ENCODE measurements around the gene TMEM72. TPM values are rescaled to one million over a fixed set of nuclear protein-coding genes. Genes with fewer than 3 reads are reported as not detected.

Gene TMEM72
- total and polyA plus RNA-seq, 2 donors (not counting 3 experiments of a cell fraction or from before 2014, with no cell fraction given): not detected

DNA sequence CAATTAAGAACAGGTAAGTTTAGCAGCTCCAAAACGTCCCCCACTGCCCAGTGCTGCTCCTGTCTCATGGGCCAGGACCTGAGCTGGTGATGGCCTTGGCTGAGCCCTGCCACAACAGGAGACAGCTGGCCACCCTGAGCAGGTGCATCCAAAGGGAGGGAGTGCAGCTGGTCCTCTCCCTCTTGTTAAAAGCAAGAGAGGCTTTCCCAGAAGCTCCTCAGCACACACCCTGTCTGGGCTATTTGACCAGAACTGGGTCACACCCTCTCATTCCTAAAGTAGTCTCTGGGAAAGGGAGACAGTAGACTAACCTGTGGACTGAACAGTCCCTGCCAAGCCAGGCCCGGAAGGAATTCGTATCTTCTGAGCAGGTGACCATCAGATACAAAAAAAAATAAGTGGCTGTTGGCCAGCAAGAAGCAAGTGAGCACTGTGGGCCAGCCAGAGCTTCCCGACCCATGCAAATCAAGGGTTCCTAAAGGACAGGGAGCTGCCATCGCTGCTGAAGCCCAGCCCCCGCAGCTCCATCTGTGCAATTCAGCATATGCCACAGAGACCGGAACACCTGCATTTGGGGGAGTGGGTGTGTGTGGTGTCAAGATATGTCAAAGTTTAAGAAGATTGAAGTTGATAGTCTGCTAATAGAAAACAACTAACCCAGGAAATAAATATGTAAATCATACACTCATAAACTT, 2.1 kb upstream of the TMEM72 start:
- no peaks in the 10 kb centered on the region for H3K9me3 ChIP-seq (replicated peaks; ENCODE audit: control insufficient read depth, insufficient read depth, low read length)
- no TSS peak for BruUV-seq (replicated peaks)
- intact Hi-C loops (cut with micrococcal nuclease) (no loop called here), dilution Hi-C loops (cut with MboI; ENCODE audit: extremely low pct_ligation_motif_present, low sequenced_read_pairs) (no loop called here)
- H3K4me1 ChIP-seq (ENCODE audit: control insufficient read depth, extremely low read depth, insufficient read depth, low read length): no peaks in the 10 kb centered on the region
- no peaks in the 10 kb centered on the region for H3K79me2 ChIP-seq (ENCODE audit: control insufficient read depth, insufficient read depth, low read length)
- H3K4me2 ChIP-seq (ENCODE audit: insufficient read depth, low read length): no peak overlapping the region
- FAIRE-seq (no peak), DNase-seq (ENCODE audit: low read depth, low spot score) (no peak)
- no peak overlapping the region for H3K27ac ChIP-seq (ENCODE audit: insufficient read depth, low read depth, low read length)
- CTCF ChIA-PET: no interaction called here
- no peak overlapping the region for H3K9ac ChIP-seq (replicated peaks; ENCODE audit: extremely low read depth, insufficient read depth, low read length)
- no peaks in the 10 kb centered on the region for H4K20me1 ChIP-seq (replicated peaks; ENCODE audit: control insufficient read depth, extremely low read depth, insufficient read depth, low read length)
- TF ChIP-seq GATA2 (IDR thresholded peaks at IDR 0.05; ENCODE audit: insufficient read depth, insufficient read length, low read depth, low read length) (no peak), MYC (IDR thresholded peaks at IDR 0.05; ENCODE audit: low read depth, low read length) (no peak), POLR2AphosphoS5 (IDR thresholded peaks at IDR 0.05; ENCODE audit: insufficient read depth, low read depth, low read length) (no peak)
- TF ChIP-seq, protein P1, sequence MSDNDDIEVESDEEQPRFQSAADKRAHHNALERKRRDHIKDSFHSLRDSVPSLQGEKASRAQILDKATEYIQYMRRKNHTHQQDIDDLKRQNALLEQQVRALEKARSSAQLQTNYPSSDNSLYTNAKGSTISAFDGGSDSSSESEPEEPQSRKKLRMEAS (IDR thresholded peaks at IDR 0.05; ENCODE audit: insufficient read depth, insufficient read length): no peak
- peaks cover 0 to 2% of the 10 kb centered on the region in 2 experiments for H3K27me3 ChIP-seq (ENCODE audit: control insufficient read depth in 2 of 2, insufficient read depth in 2 of 2, low read length in 2 of 2)
- no peaks in the 10 kb centered on the region for H3K36me3 ChIP-seq (ENCODE audit: control insufficient read depth in 2 of 2, extremely low read depth in 1 of 2, insufficient read depth in 2 of 2, low read length in 2 of 2)
- no peaks in the 10 kb centered on the region for H3K9me1 ChIP-seq (replicated peaks; ENCODE audit: control insufficient read depth, extremely low read depth, insufficient read depth, low read length)
- no peak overlapping the region for H2AFZ ChIP-seq (ENCODE audit: low read depth, low read length)
- POLR2A ChIA-PET: no interaction called here
- H3K4me3 ChIP-seq (replicated peaks in 1 of 3; ENCODE audit: insufficient read depth in 1 of 3, low read depth in 1 of 3, low read length in 3 of 3): no peak overlapping the region

DNA sequence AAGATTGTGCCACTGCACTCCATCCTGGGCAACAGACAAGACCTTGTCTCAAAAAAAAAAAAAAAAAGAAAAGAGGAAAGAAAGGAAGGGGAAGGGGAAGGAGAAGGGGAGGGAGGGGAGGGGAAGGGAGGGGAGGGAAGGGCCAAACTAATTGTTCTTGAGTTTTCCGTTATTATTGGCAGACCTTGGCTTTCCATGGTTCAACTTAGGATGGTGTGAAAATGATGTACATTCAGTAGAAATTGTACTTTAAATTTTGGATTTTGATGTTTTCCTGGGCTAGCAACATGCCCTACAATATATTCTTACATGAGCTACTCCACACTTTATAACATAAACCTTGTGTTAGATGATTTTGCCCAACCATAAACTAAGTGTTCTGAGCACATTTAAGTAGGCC, 1.2 kb upstream of the TMEM72 start:
- H3K4me3 ChIP-seq (replicated peaks in 1 of 3; ENCODE audit: insufficient read depth in 1 of 3, low read depth in 1 of 3, low read length in 3 of 3): no peak overlapping the region
- no peak overlapping the region for H3K27ac ChIP-seq (ENCODE audit: insufficient read depth, low read depth, low read length)
- FAIRE-seq: no peak
- BruUV-seq (replicated peaks): no TSS peak
- H3K79me2 ChIP-seq (ENCODE audit: control insufficient read depth, insufficient read depth, low read length): no peaks in the 10 kb centered on the region
- POLR2A ChIA-PET: no interaction called here
- no peak overlapping the region for H3K4me2 ChIP-seq (ENCODE audit: insufficient read depth, low read length)
- H4K20me1 ChIP-seq (replicated peaks; ENCODE audit: control insufficient read depth, extremely low read depth, insufficient read depth, low read length): no peaks in the 10 kb centered on the region
- no peaks in the 10 kb centered on the region for H3K4me1 ChIP-seq (ENCODE audit: control insufficient read depth, extremely low read depth, insufficient read depth, low read length)
- no peak for DNase-seq (ENCODE audit: low read depth, low spot score)
- dilution Hi-C loops (cut with MboI; ENCODE audit: extremely low pct_ligation_motif_present, low sequenced_read_pairs): no loop called here
- no peaks in the 10 kb centered on the region for H3K36me3 ChIP-seq (ENCODE audit: control insufficient read depth in 2 of 2, extremely low read depth in 1 of 2, insufficient read depth in 2 of 2, low read length in 2 of 2)
- TF ChIP-seq, protein P2, sequence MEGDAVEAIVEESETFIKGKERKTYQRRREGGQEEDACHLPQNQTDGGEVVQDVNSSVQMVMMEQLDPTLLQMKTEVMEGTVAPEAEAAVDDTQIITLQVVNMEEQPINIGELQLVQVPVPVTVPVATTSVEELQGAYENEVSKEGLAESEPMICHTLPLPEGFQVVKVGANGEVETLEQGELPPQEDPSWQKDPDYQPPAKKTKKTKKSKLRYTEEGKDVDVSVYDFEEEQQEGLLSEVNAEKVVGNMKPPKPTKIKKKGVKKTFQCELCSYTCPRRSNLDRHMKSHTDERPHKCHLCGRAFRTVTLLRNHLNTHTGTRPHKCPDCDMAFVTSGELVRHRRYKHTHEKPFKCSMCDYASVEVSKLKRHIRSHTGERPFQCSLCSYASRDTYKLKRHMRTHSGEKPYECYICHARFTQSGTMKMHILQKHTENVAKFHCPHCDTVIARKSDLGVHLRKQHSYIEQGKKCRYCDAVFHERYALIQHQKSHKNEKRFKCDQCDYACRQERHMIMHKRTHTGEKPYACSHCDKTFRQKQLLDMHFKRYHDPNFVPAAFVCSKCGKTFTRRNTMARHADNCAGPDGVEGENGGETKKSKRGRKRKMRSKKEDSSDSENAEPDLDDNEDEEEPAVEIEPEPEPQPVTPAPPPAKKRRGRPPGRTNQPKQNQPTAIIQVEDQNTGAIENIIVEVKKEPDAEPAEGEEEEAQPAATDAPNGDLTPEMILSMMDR (IDR thresholded peaks at IDR 0.05; ENCODE audit: extremely low read depth in 1 of 2, insufficient read depth in 1 of 2, low read depth in 1 of 2, low read length in 2 of 2): no peak
- TF ChIP-seq, protein P1 (IDR thresholded peaks at IDR 0.05; ENCODE audit: insufficient read depth, insufficient read length): no peak
- no peak for TF ChIP-seq POLR2A (IDR thresholded peaks at IDR 0.05; ENCODE audit: low read depth, low read length)
- no peak for TF ChIP-seq JUN (IDR thresholded peaks at IDR 0.05; ENCODE audit: borderline replicate concordance, insufficient read depth, insufficient read length, low read depth)
- no peak for TF ChIP-seq POLR2AphosphoS5 (IDR thresholded peaks at IDR 0.05; ENCODE audit: insufficient read depth, low read depth, low read length)
- H3K27me3 ChIP-seq (ENCODE audit: control insufficient read depth in 2 of 2, insufficient read depth in 2 of 2, low read length in 2 of 2): peaks cover 0 to 2% of the 10 kb centered on the region in 2 experiments
- H3K9me3 ChIP-seq (replicated peaks; ENCODE audit: control insufficient read depth, insufficient read depth, low read length): no peaks in the 10 kb centered on the region
- H2AFZ ChIP-seq (ENCODE audit: low read depth, low read length): no peak overlapping the region
- no peaks in the 10 kb centered on the region for H3K9me1 ChIP-seq (replicated peaks; ENCODE audit: control insufficient read depth, extremely low read depth, insufficient read depth, low read length)
- H3K9ac ChIP-seq (replicated peaks; ENCODE audit: extremely low read depth, insufficient read depth, low read length): no peak overlapping the region
- intact Hi-C loops (cut with micrococcal nuclease): no loop called here
- CTCF ChIA-PET: no interaction called here
